GM12875 (cell line): ENCODE data around the gene YPEL1.

Experiments
- H3K4me3 ChIP-seq: one replicate; pipeline ENCODE4 v1.5.1; 2011; ENCODE audit warnings: low read depth, low read length, control low read depth
- TF ChIP-seq, protein P1 (sequence below): IDR thresholded peaks from 2 replicates; pipeline ENCODE4 v1.5.1; 2011; ENCODE audit warnings: low read depth, mild to moderate bottlenecking, control low read depth, inconsistent platforms, low read length, moderate library complexity, borderline replicate concordance; ENCODE audit not compliant: insufficient read depth

Gene YPEL1

DNA sequence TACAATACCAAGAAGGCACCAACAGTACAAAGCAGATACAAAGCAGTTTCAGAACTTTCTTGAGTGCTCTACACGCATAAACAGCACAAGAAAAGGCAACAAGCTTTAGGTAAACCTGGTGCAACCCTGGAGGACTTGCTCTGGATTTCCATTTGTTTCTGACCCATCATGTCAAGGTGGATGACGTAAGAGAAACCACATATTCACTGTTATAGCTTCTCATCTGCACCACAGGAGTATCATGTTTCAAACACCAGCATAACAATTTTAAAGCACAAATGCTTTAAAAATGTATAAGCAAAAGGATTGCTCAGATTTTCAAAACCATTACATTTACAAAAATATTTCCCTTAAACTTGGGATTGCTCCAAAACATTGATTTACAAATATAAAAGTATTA lies 25.0 kb upstream of the YPEL1 start:
- TF ChIP-seq, protein P1, sequence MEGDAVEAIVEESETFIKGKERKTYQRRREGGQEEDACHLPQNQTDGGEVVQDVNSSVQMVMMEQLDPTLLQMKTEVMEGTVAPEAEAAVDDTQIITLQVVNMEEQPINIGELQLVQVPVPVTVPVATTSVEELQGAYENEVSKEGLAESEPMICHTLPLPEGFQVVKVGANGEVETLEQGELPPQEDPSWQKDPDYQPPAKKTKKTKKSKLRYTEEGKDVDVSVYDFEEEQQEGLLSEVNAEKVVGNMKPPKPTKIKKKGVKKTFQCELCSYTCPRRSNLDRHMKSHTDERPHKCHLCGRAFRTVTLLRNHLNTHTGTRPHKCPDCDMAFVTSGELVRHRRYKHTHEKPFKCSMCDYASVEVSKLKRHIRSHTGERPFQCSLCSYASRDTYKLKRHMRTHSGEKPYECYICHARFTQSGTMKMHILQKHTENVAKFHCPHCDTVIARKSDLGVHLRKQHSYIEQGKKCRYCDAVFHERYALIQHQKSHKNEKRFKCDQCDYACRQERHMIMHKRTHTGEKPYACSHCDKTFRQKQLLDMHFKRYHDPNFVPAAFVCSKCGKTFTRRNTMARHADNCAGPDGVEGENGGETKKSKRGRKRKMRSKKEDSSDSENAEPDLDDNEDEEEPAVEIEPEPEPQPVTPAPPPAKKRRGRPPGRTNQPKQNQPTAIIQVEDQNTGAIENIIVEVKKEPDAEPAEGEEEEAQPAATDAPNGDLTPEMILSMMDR: no peak
- no peak overlapping the region for H3K4me3 ChIP-seq

DNA sequence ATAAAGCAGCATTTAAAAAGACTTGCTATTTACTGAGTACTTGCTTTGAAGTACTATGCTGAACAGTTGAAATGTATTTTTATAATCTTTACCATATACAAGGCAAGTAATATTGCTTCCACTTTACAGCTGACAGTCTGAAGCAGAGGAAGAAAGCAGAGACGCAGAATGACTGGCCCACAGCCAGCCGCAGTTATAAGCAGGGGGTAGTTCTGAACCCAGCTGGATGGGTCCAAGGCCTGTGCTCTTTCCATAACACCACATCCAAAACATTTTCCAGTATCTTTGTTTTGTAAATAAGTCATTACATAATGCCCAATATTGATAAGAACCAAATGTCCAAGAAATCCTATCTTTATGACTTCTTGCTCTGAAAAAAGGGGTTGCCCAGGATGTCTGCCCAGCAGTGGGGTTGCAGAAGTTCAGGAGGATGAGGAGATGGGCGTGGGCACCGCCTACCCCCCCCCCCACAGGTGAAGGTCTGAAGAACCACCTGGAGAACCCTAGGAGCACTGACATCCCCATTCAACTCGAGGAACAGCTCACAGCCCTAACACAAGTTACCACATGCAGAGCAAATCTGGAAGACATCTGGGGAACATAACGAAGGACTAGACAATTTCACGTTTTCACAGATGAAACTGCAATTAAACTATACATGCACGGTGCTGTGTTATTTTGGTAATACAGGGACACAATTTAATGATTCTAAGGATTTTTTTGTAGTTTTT lies 24.2 kb upstream of the YPEL1 start:
- no peak overlapping the region for H3K4me3 ChIP-seq
- TF ChIP-seq, protein P1: no peak

DNA sequence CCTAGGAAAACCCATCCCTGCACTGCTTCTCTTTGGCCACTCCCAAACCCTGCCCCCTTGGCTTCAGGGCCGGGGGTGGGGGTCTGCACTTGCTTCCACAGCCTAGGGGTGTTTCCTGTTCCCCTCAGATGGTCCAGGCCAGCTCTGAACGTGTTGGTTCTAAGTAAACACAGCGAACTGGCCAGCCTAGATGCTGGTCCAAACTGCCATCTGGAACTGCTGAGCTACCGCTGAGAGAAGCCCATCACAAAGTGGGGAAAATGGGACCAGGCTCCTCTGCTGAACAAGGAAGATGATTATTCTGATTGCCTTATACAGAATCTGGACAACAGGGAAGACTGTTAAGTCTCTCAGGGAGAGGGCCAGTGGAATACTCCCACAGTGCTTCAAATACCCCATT lies 23.5 kb upstream of the YPEL1 start:
- TF ChIP-seq, protein P1: no peak
- no peak overlapping the region for H3K4me3 ChIP-seq

DNA sequence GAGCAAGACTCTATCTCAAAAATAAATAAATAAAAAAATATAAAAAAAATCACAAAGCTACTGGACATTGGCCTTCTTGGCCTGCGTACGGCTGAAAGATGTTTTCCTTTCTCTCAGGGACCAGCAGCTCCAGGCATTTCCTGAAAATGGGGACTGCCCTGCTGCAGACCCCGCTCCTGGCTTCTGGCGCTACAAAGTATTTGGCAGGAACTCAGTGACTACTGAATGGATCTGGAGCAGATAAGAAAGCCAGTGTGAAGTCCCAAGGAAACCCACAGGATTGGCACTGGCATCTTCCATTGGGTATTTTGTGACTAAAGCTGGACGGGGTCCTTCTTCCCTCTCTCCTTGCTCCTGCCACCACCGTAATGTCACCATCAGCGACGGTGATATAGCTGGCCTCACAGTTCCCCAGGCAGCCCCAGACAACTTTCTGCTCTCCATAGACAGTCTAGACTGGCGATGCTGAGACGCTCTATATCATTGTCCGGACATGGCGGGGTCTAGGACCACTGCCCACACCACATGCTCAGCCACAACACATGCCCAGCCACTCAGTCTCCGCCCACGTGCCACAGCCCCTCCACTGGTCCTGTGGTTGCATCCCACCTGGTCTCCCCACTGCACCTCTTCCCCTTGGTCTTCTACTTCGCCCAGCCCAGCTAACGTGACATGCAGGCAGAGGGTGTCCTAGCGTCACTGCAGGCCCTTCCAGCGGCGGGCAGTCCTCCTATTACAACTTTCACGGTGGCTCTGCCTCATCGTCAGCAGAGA lies 22.7 kb upstream of the YPEL1 start:
- TF ChIP-seq, protein P1: no peak
- no peak overlapping the region for H3K4me3 ChIP-seq

DNA sequence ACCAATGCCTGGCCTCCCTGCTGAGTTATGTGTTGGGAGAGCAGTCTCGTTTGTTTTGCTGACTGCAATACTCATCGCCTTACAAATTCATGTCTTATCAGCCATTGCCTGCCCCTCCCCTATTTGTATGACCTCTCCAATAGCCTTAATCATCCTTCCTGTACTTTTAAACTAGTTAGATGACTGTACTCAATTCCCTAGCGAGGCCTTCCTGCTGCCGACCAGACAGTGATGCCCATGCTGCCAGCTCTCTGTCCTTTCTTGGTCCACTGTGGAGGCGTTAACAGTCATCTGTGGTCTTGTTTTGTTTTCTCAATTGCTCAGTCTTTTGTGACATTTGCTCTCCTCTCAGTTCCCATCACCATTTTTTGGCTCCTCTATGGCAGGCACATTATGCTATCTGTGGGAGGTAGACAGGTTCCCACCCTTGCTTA lies 20.3 kb upstream of the YPEL1 start:
- TF ChIP-seq, protein P1: no peak
- H3K4me3 ChIP-seq: no peak overlapping the region

DNA sequence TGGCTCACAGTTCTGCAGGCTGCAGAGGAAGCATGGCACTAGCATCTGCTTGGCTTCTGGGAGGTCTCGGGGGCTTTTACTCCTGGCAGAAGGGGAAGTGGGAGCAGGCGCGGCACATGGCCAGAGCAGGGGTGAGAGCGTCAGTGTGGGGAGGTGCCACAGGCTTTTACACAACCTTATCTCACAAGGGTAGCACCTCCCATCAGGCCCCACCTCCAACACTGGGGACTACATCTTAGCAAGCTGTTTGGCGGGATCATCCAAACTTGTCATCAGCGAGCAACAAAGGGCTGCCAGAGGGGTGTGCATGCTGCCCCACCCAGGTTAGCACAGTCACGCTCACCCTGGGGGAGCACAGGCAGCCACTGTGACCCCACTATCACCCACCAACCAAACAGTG lies 18.9 kb upstream of the YPEL1 start:
- TF ChIP-seq, protein P1: no peak
- H3K4me3 ChIP-seq: no peak overlapping the region

DNA sequence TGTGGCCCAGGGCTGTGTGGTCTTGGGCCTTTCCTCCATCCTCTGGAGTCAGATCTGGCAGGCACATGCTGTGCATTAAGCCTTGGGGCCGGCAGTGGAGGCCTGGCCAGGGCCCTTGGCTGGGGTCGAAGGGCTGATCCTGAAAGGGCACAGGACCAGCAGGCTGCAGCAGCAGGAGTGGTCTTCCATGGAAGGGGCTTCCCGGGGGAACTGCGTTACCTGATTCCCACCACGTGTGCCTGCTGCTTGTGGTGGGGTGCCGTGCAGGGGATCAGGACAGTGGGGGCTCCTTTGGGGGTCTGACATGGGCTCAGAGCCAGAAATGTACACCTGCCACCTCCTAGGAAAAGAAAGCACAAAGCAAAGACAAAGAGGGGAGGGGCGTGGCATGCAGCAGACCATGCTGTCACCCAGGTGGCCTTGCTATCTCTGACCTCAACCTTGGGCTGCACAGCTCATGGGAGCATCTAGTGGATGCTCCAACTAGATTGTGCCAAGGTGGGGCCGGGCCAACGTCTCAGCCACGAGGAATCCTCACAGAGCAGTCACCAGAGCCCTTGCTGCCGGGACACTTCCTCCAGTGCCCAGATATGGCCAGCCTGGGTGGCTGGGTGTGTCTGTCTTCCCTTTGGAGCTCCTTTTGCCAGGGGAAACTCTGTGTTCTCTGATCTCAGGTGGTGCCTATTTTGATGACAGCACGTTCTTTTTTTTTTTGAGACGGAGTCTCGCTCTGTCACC lies 17.9 kb upstream of the YPEL1 start:
- H3K4me3 ChIP-seq: no peak overlapping the region
- TF ChIP-seq, protein P1: no peak
